ENCODE measurements around the gene VPS9D1. TPM values are rescaled to one million over a fixed set of nuclear protein-coding genes. Genes with fewer than 3 reads are reported as not detected.

The VPS9D1 gene
- total and polyA plus RNA-seq, 7 donors, result 3.8 to 19.2 (median 5.3) TPM

- TF ChIP-seq EP300 (IDR thresholded peaks at IDR 0.05) (no peak), POLR2A (IDR thresholded peaks at IDR 0.05) (no peak), CTCF (IDR thresholded peaks at IDR 0.05) (no peak), POLR2AphosphoS5 (IDR thresholded peaks at IDR 0.05) (no peak)
- intact Hi-C loops (cut with DNase I), result no loop called here
- H3K27ac ChIP-seq, result no peak overlapping the region
- no peaks in the 10 kb centered on the region for H3K9me3 ChIP-seq
- peaks cover 8 to 18% (median 9%) of the 10 kb centered on the region in 3 donors for H3K27me3 ChIP-seq
- WGBS, 2 donors, result 91 to 93% methylated on average over 9 of the region's 9 CpGs
- no peak for DNase-seq
- no peak overlapping the region for H3K4me3 ChIP-seq
- peaks cover 0 to 20% (median 12%) of the 10 kb centered on the region in 4 donors for H3K4me1 ChIP-seq
- no peaks in the 10 kb centered on the region for H3K36me3 ChIP-seq
Observed at GRCh38 chr16:89707695-89708094, 13.0 kb downstream of the VPS9D1 start.

GRCh38 chr16:89706518-89707260 lies 14.0 kb downstream of the VPS9D1 start:
- Histone ChIP-seq H3K27me3 (peaks cover 3 to 18% (median 6%) of the 10 kb centered on the region in 3 donors), H3K27ac (no peak overlapping the region), H3K4me1 (peaks cover 0 to 17% (median 10%) of the 10 kb centered on the region in 4 donors), H3K9me3 (no peaks in the 10 kb centered on the region), H3K36me3 (no peaks in the 10 kb centered on the region), H3K4me3 (no peak overlapping the region)
- TF ChIP-seq EP300 (IDR thresholded peaks at IDR 0.05) (no peak), CTCF (IDR thresholded peaks at IDR 0.05) (no peak), POLR2A (IDR thresholded peaks at IDR 0.05) (no peak), POLR2AphosphoS5 (IDR thresholded peaks at IDR 0.05) (no peak)
- 87 to 88% methylated on average over 14 of the region's 14 CpGs for WGBS, 2 donors
- intact Hi-C loops (cut with DNase I), result no loop called here
- DNase-seq, result no peak

GRCh38 chr16:89705006-89705405 lies 15.7 kb downstream of the VPS9D1 start:
- intact Hi-C loops (cut with DNase I), result no loop called here
- TF ChIP-seq EP300 (IDR thresholded peaks at IDR 0.05), result no peak
- TF ChIP-seq POLR2A (IDR thresholded peaks at IDR 0.05), result no peak
- no peak for TF ChIP-seq POLR2AphosphoS5 (IDR thresholded peaks at IDR 0.05)
- no peak for TF ChIP-seq CTCF (IDR thresholded peaks at IDR 0.05)
- Histone ChIP-seq H3K27me3 (peaks cover 0 to 28% (median 7%) of the 10 kb centered on the region in 3 donors), H3K36me3 (no peaks in the 10 kb centered on the region), H3K4me3 (no peak overlapping the region), H3K27ac (no peak overlapping the region), H3K9me3 (no peaks in the 10 kb centered on the region), H3K4me1 (peaks cover 0 to 26% (median 22%) of the 10 kb centered on the region in 4 donors)
- 82 to 83% methylated on average over 15 of the region's 15 CpGs for WGBS, 2 donors
- DNase-seq, result no peak

GRCh38 chr16:89704281-89704680 lies 16.4 kb downstream of the VPS9D1 start:
- intact Hi-C loops (cut with DNase I), result no loop called here
- Histone ChIP-seq H3K9me3 (no peaks in the 10 kb centered on the region), H3K27me3 (peaks cover 0 to 28% (median 7%) of the 10 kb centered on the region in 3 donors), H3K36me3 (no peaks in the 10 kb centered on the region), H3K4me1 (peaks cover 0 to 32% (median 27%) of the 10 kb centered on the region in 4 donors), H3K27ac (no peak overlapping the region), H3K4me3 (no peak overlapping the region)
- no peak for TF ChIP-seq POLR2AphosphoS5 (IDR thresholded peaks at IDR 0.05)
- TF ChIP-seq POLR2A (IDR thresholded peaks at IDR 0.05), result no peak
- TF ChIP-seq CTCF (IDR thresholded peaks at IDR 0.05), result no peak
- TF ChIP-seq EP300 (IDR thresholded peaks at IDR 0.05), result no peak
- no peak for DNase-seq
- WGBS, 2 donors, result 85 to 89% methylated on average over 13 of the region's 13 CpGs
